HEK293 (cell line): Measurements from ENCODE around the gene CMTM5.

Source experiments
- CTCF ChIA-PET: fragments of 350-600 bp; formaldehyde crosslinking; extraction: SDS; loops from one replicate; lab custom pipeline; 2021; ENCODE audit warnings: antibody characterized with exemption; lab: Yijun Ruan, JAX
- POLR2A ChIA-PET: fragments of 300-600 bp; formaldehyde crosslinking; extraction: SDS; loops from one replicate; lab custom pipeline; 2020; ENCODE audit warnings: antibody characterized with exemption, inconsistent platforms; lab: Yijun Ruan, JAX
- H3K27ac ChIP-seq: fragments of 200-500 bp; sonication (Bioruptor generic); 2 replicates; pipeline ENCODE4 v1.5.1; 2014; ENCODE audit warnings: low read depth, low read length, control low read depth, inconsistent platforms; ENCODE audit errors: extremely low read depth
- H3K36me3 ChIP-seq, 2 experiments: fragments of 200-500 bp in 1 of 2; sonication (Bioruptor generic) in 1 of 2; 1 replicate in 1 of 2; 2 replicates in 1 of 2; pipeline ENCODE4 v1.5.1; 2014 to 2017; ENCODE audit warnings: inconsistent platforms in 2 of 2, low read length in 2 of 2; ENCODE audit not compliant: control insufficient read depth in 2 of 2, insufficient read depth in 1 of 2
- H3K4me1 ChIP-seq: fragments of 200-500 bp; sonication (Bioruptor generic); 2 replicates; pipeline ENCODE4 v1.5.1; 2014; ENCODE audit warnings: mild to moderate bottlenecking, low read length, inconsistent platforms; ENCODE audit not compliant: control insufficient read depth, insufficient read depth
- H3K4me3 ChIP-seq: 2 replicates; pipeline ENCODE4 v1.5.1; 2011; ENCODE audit warnings: low read depth, mild to moderate bottlenecking, control low read depth, low read length, moderate library complexity
- H3K9me3 ChIP-seq: fragments of 200-500 bp; sonication (Bioruptor generic); 2 replicates; pipeline ENCODE4 v1.5.1; 2014; ENCODE audit warnings: low read depth, low read length, inconsistent platforms; ENCODE audit not compliant: control insufficient read depth, insufficient read depth
- HOXA7 ChIP-seq: sonication (generic); formaldehyde crosslinking; IDR thresholded peaks from 2 replicates; pipeline ENCODE4 v1.8.1; 2022; ENCODE audit warnings: missing genetic modification reagents, borderline replicate concordance
- RBAK ChIP-seq: fragments of 450-650 bp; formaldehyde crosslinking; IDR thresholded peaks from 2 replicates; pipeline ENCODE4 v1.5.1; 2016; ENCODE audit warnings: missing biosample characterization, missing genetic modification characterization
- WT1 ChIP-seq: fragments of 450-650 bp; formaldehyde crosslinking; IDR thresholded peaks from 2 replicates; pipeline ENCODE4 v1.5.1; 2016; ENCODE audit warnings: missing biosample characterization, missing genetic modification characterization
- ZBTB20 ChIP-seq: fragments of 450-650 bp; formaldehyde crosslinking; IDR thresholded peaks from 2 replicates; pipeline ENCODE4 v1.5.1; 2016; ENCODE audit warnings: missing biosample characterization, missing genetic modification characterization
- ZIC2 ChIP-seq: fragments of 450-650 bp; formaldehyde crosslinking; IDR thresholded peaks from 2 replicates; pipeline ENCODE4 v1.5.1; 2016; ENCODE audit warnings: missing biosample characterization, missing genetic modification characterization
- ZNF221 ChIP-seq: fragments of 450-650 bp; formaldehyde crosslinking; IDR thresholded peaks from 2 replicates; pipeline ENCODE4 v1.5.1; 2017; ENCODE audit warnings: missing biosample characterization, missing genetic modification characterization, borderline replicate concordance
- ZNF510 ChIP-seq: fragments of 450-650 bp; formaldehyde crosslinking; IDR thresholded peaks from 2 replicates; pipeline ENCODE4 v1.5.1; 2018; ENCODE audit warnings: mild to moderate bottlenecking, missing genetic modification characterization, missing biosample characterization; ENCODE audit not compliant: insufficient replicate concordance
- ZNF561 ChIP-seq: fragments of 450-650 bp; IDR thresholded peaks from 2 replicates; pipeline ENCODE4 v1.5.1; 2018; ENCODE audit warnings: missing biosample characterization, missing genetic modification characterization, borderline replicate concordance
- ZNF600 ChIP-seq: fragments of 450-650 bp; formaldehyde crosslinking; IDR thresholded peaks from 2 replicates; pipeline ENCODE4 v1.5.1; 2016; ENCODE audit warnings: missing biosample characterization, missing genetic modification characterization
- ZNF624 ChIP-seq: fragments of 450-650 bp; formaldehyde crosslinking; IDR thresholded peaks from 2 replicates; pipeline ENCODE4 v1.5.1; 2017; ENCODE audit warnings: missing biosample characterization, missing genetic modification characterization
- ZNF677 ChIP-seq: fragments of 450-650 bp; IDR thresholded peaks from 2 replicates; pipeline ENCODE4 v1.5.0; 2018; ENCODE audit warnings: missing biosample characterization, mild to moderate bottlenecking, missing genetic modification characterization, moderate library complexity
- ZNF76 ChIP-seq: fragments of 450-650 bp; formaldehyde crosslinking; IDR thresholded peaks from 2 replicates; pipeline ENCODE4; 2016; ENCODE audit warnings: low read depth, missing biosample characterization, missing genetic modification characterization, borderline replicate concordance
- TF ChIP-seq, protein P1 (sequence below): fragments of 450-650 bp; formaldehyde crosslinking; IDR thresholded peaks from 2 replicates; pipeline ENCODE4 v1.5.1; 2017; ENCODE audit warnings: missing biosample characterization, missing genetic modification characterization
- TF ChIP-seq, protein P2 (sequence below): fragments of 450-650 bp; formaldehyde crosslinking; IDR thresholded peaks from 2 replicates; pipeline ENCODE4 v1.5.1; 2016; ENCODE audit warnings: missing biosample characterization, missing genetic modification characterization
- TF ChIP-seq, protein P3 (sequence below): fragments of 450-650 bp; formaldehyde crosslinking; IDR thresholded peaks from 2 replicates; pipeline ENCODE4 v1.5.0; 2017; ENCODE audit warnings: missing biosample characterization, missing genetic modification characterization, borderline replicate concordance
- TF ChIP-seq, protein P4 (sequence below): fragments of 450-650 bp; formaldehyde crosslinking; IDR thresholded peaks from 2 replicates; pipeline ENCODE4 v1.5.1; 2016; ENCODE audit warnings: missing biosample characterization, missing genetic modification characterization
- TF ChIP-seq, protein P5 (sequence below): fragments of 450-650 bp; formaldehyde crosslinking; IDR thresholded peaks from 2 replicates; pipeline ENCODE4 v1.5.1; 2017; ENCODE audit warnings: missing biosample characterization, missing genetic modification characterization

The CMTM5 gene

DNA sequence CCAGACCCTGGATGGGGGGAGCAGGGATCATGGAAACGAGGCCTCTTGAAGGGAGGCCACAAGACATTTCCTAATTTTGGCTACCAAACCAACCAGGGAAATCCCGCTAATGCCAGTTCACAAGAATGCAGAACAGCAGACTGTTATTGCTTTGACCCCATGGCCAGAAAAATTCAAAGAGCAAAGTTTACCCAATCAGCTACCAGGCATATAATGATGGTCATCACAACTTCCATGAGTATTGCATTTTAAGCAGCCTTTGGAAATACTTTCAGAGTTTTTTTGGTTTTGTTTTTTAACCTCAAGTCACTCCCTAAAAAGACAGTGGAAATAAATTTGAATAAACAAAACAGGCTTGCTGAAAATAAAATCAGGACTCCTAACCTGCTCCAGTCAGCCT lies 4.3 kb upstream of the CMTM5 start, which contains the start of gene IL25:
Gene IL25, plus strand, starts transcription at position 301 of the 400 bp plus-strand sequence.
- no peaks in the 10 kb centered on the region for H3K9me3 ChIP-seq
- no peaks in the 10 kb centered on the region for H3K4me1 ChIP-seq
- no peak for TF ChIP-seq WT1 (tag by site-specific recombination)
- no peak for TF ChIP-seq ZNF561 (tag by site-specific recombination)
- TF ChIP-seq ZNF624 (tag by site-specific recombination) = no peak
- TF ChIP-seq, protein P1, sequence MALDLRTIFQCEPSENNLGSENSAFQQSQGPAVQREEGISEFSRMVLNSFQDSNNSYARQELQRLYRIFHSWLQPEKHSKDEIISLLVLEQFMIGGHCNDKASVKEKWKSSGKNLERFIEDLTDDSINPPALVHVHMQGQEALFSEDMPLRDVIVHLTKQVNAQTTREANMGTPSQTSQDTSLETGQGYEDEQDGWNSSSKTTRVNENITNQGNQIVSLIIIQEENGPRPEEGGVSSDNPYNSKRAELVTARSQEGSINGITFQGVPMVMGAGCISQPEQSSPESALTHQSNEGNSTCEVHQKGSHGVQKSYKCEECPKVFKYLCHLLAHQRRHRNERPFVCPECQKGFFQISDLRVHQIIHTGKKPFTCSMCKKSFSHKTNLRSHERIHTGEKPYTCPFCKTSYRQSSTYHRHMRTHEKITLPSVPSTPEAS (tag by site-specific recombination) = no peak
- TF ChIP-seq ZIC2 = no peak
- TF ChIP-seq HOXA7 (CRISPR knock-in tag) = no peak
- no peak for TF ChIP-seq ZNF600 (tag by site-specific recombination)
- TF ChIP-seq ZNF76 (tag by site-specific recombination) = no peak
- TF ChIP-seq, protein P2, sequence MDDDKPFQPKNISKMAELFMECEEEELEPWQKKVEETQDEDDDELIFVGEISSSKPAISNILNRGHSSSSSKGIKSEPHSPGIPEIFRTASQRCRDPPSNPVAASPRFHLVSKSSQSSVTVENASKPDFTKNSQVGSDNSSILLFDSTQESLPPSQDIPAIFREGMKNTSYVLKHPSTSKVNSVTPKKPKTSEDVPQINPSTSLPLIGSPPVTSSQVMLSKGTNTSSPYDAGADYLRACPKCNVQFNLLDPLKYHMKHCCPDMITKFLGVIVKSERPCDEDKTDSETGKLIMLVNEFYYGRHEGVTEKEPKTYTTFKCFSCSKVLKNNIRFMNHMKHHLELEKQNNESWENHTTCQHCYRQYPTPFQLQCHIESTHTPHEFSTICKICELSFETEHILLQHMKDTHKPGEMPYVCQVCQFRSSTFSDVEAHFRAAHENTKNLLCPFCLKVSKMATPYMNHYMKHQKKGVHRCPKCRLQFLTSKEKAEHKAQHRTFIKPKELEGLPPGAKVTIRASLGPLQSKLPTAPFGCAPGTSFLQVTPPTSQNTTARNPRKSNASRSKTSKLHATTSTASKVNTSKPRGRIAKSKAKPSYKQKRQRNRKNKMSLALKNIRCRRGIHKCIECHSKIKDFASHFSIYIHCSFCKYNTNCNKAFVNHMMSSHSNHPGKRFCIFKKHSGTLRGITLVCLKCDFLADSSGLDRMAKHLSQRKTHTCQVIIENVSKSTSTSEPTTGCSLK (tag by site-specific recombination) = no peak
- no peak for TF ChIP-seq RBAK (tag by site-specific recombination)
- TF ChIP-seq, protein P3, sequence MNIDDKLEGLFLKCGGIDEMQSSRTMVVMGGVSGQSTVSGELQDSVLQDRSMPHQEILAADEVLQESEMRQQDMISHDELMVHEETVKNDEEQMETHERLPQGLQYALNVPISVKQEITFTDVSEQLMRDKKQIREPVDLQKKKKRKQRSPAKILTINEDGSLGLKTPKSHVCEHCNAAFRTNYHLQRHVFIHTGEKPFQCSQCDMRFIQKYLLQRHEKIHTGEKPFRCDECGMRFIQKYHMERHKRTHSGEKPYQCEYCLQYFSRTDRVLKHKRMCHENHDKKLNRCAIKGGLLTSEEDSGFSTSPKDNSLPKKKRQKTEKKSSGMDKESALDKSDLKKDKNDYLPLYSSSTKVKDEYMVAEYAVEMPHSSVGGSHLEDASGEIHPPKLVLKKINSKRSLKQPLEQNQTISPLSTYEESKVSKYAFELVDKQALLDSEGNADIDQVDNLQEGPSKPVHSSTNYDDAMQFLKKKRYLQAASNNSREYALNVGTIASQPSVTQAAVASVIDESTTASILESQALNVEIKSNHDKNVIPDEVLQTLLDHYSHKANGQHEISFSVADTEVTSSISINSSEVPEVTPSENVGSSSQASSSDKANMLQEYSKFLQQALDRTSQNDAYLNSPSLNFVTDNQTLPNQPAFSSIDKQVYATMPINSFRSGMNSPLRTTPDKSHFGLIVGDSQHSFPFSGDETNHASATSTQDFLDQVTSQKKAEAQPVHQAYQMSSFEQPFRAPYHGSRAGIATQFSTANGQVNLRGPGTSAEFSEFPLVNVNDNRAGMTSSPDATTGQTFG (tag by site-specific recombination) = no peak
- TF ChIP-seq, protein P4, sequence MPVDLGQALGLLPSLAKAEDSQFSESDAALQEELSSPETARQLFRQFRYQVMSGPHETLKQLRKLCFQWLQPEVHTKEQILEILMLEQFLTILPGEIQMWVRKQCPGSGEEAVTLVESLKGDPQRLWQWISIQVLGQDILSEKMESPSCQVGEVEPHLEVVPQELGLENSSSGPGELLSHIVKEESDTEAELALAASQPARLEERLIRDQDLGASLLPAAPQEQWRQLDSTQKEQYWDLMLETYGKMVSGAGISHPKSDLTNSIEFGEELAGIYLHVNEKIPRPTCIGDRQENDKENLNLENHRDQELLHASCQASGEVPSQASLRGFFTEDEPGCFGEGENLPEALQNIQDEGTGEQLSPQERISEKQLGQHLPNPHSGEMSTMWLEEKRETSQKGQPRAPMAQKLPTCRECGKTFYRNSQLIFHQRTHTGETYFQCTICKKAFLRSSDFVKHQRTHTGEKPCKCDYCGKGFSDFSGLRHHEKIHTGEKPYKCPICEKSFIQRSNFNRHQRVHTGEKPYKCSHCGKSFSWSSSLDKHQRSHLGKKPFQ (tag by site-specific recombination) = no peak
- TF ChIP-seq ZNF221 (tag by site-specific recombination) = no peak
- H3K27ac ChIP-seq = no peak within 1 kb of the TSS
- no peak within 1 kb of the TSS for H3K4me3 ChIP-seq
- CTCF ChIA-PET = no interaction called here
- POLR2A ChIA-PET = no interaction called here
- no peaks in the 10 kb centered on the region for H3K36me3 ChIP-seq

DNA sequence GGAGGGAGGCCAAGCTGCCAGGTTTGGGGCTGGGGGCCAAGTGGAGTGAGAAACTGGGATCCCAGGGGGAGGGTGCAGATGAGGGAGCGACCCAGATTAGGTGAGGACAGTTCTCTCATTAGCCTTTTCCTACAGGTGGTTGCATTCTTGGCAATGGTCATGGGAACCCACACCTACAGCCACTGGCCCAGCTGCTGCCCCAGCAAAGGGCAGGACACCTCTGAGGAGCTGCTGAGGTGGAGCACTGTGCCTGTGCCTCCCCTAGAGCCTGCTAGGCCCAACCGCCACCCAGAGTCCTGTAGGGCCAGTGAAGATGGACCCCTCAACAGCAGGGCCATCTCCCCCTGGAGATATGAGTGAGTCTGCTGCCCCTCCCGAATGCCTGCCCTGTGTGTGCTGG lies 3.8 kb upstream of the CMTM5 start:
- no peak overlapping the region for H3K4me3 ChIP-seq
- CTCF ChIA-PET = no interaction called here
- no peaks in the 10 kb centered on the region for H3K9me3 ChIP-seq
- TF ChIP-seq ZNF677 (tag by site-specific recombination) (no peak), ZNF510 (no peak), ZBTB20 (tag by site-specific recombination) (no peak)
- TF ChIP-seq, protein P5, sequence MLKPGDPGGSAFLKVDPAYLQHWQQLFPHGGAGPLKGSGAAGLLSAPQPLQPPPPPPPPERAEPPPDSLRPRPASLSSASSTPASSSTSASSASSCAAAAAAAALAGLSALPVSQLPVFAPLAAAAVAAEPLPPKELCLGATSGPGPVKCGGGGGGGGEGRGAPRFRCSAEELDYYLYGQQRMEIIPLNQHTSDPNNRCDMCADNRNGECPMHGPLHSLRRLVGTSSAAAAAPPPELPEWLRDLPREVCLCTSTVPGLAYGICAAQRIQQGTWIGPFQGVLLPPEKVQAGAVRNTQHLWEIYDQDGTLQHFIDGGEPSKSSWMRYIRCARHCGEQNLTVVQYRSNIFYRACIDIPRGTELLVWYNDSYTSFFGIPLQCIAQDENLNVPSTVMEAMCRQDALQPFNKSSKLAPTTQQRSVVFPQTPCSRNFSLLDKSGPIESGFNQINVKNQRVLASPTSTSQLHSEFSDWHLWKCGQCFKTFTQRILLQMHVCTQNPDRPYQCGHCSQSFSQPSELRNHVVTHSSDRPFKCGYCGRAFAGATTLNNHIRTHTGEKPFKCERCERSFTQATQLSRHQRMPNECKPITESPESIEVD (tag by site-specific recombination) = no peak
- no peaks in the 10 kb centered on the region for H3K4me1 ChIP-seq
- H3K36me3 ChIP-seq = no peaks in the 10 kb centered on the region
- no peak overlapping the region for H3K27ac ChIP-seq
- POLR2A ChIA-PET = no interaction called here
